Endothelial cell of umbilical vein (primary cell): ENCODE results near the gene MBTPS1.

Experiments
- CTCF ChIP-seq, 2 donors: IDR thresholded peaks; 1 replicate in 1 of 2; 2 replicates in 1 of 2; pipeline ENCODE4 v1.5.1; 2011; ENCODE audit warnings: low read length in 2 of 2, mild to moderate bottlenecking in 2 of 2, moderate library complexity in 2 of 2, control low read depth in 1 of 2, inconsistent platforms in 1 of 2, low read depth in 1 of 2; ENCODE audit not compliant: insufficient read depth in 1 of 2; ENCODE audit errors: extremely low read depth in 1 of 2
- EZH2 ChIP-seq: IDR thresholded peaks from 2 replicates; pipeline ENCODE4 v1.6.1; 2012; ENCODE audit warnings: borderline replicate concordance, low read depth, mild to moderate bottlenecking, moderate library complexity, low read length, inconsistent platforms; ENCODE audit not compliant: severe bottlenecking
- MAX ChIP-seq: IDR thresholded peaks from 2 replicates; pipeline ENCODE4 v1.6.1; 2011; ENCODE audit not compliant: insufficient read depth, insufficient read length
- MYC ChIP-seq: IDR thresholded peaks from one replicate; pipeline ENCODE4 v1.6.1; 2011; ENCODE audit warnings: mild to moderate bottlenecking, low read depth, low read length
- POLR2A ChIP-seq: IDR thresholded peaks from 2 replicates; pipeline ENCODE4 v1.6.1; 2012; ENCODE audit warnings: low read depth, mild to moderate bottlenecking, control low read depth, low read length
- POLR2AphosphoS5 ChIP-seq: IDR thresholded peaks from 2 replicates; pipeline ENCODE4 v1.6.1; 2012; ENCODE audit warnings: low read depth, mild to moderate bottlenecking, control low read depth, low read length, moderate library complexity; ENCODE audit not compliant: insufficient read depth

- TF ChIP-seq EZH2, result no peak
- TF ChIP-seq CTCF (IDR thresholded peaks at IDR 0.05; ENCODE audit: extremely low read depth in 1 of 2, insufficient read depth in 1 of 2, low read depth in 1 of 2, low read length in 2 of 2), result no peak
- no peak for TF ChIP-seq POLR2AphosphoS5
- TF ChIP-seq MAX, result no peak
- no peak for TF ChIP-seq MYC
- no peak for TF ChIP-seq POLR2A
Observed at GRCh38 chr16:84058211-84058610, 58.5 kb downstream of the MBTPS1 start.
